SK-N-SH treated with all-trans-retinoic acid at 6 μM for 48 hours (cell line): Measurements from ENCODE around the gene OS9.

ENCODE experiments used
- ATAC-seq: fragments of 200-7000 bp; cut with Tn5 transposase; 3 replicates; pipeline ENCODE4 v1.9.1; 2020; ENCODE audit warnings: mild to moderate bottlenecking, moderate library complexity
- ARNTL ChIP-seq: fragments of 450-650 bp; formaldehyde crosslinking; IDR thresholded peaks from 2 replicates; pipeline ENCODE4 v1.5.0; 2020; ENCODE audit warnings: low read depth, mild to moderate bottlenecking, moderate library complexity, borderline replicate concordance
- BACH2 ChIP-seq: fragments of 250-450 bp; sonication (Bioruptor Pico); IDR thresholded peaks from 2 replicates; pipeline ENCODE4 v1.9.0; 2021; ENCODE audit warnings: mild to moderate bottlenecking, borderline replicate concordance
- CSDC2 ChIP-seq: fragments of 250-450 bp; sonication (Bioruptor Pico); IDR thresholded peaks from 2 replicates; pipeline ENCODE4 v1.5.0; 2020; ENCODE audit warnings: mild to moderate bottlenecking, moderate library complexity
- ESRRG ChIP-seq: fragments of 250-450 bp; sonication (Bioruptor Pico); IDR thresholded peaks from 2 replicates; pipeline ENCODE4 v1.6.1; 2021; ENCODE audit warnings: mild to moderate bottlenecking
- GLIS3 ChIP-seq: fragments of 250-450 bp; sonication (Bioruptor Pico); IDR thresholded peaks from 2 replicates; pipeline ENCODE4 v1.5.0; 2020; ENCODE audit warnings: mild to moderate bottlenecking, moderate library complexity
- ISL1 ChIP-seq: fragments of 250-450 bp; sonication (Bioruptor Pico); IDR thresholded peaks from 2 replicates; pipeline ENCODE4 v2.1.2; 2022; ENCODE audit warnings: mild to moderate bottlenecking, moderate library complexity
- OSR1 ChIP-seq: fragments of 250-450 bp; sonication (Bioruptor Pico); IDR thresholded peaks from 2 replicates; pipeline ENCODE4 v1.8.0; 2022; ENCODE audit warnings: moderate library complexity, mild to moderate bottlenecking, inconsistent platforms
- PPARA ChIP-seq: fragments of 250-450 bp; sonication (Bioruptor Pico); IDR thresholded peaks from 2 replicates; pipeline ENCODE4 v1.5.0; 2020; ENCODE audit warnings: mild to moderate bottlenecking, borderline replicate concordance
- RARB ChIP-seq: fragments of 250-450 bp; sonication (Bioruptor Pico); IDR thresholded peaks from 2 replicates; pipeline ENCODE4 v1.8.0; 2021; ENCODE audit warnings: mild to moderate bottlenecking, moderate library complexity
- SNAI2 ChIP-seq: fragments of 250-450 bp; sonication (Bioruptor Pico); IDR thresholded peaks from 2 replicates; pipeline ENCODE4 v1.5.0; 2020; ENCODE audit warnings: mild to moderate bottlenecking, moderate library complexity
- TCF4 ChIP-seq: fragments of 250-450 bp; sonication (Bioruptor Pico); IDR thresholded peaks from 2 replicates; pipeline ENCODE4 v1.8.0; 2021; ENCODE audit warnings: mild to moderate bottlenecking, moderate library complexity, borderline replicate concordance
- TOX ChIP-seq: fragments of 250-450 bp; sonication (Bioruptor Pico); IDR thresholded peaks from 2 replicates; pipeline ENCODE4 v1.8.0; 2021; ENCODE audit warnings: mild to moderate bottlenecking, moderate library complexity, borderline replicate concordance
- ZC3H10 ChIP-seq: fragments of 250-450 bp; sonication (Bioruptor Pico); IDR thresholded peaks from 2 replicates; pipeline ENCODE4 v1.5.1; 2021; ENCODE audit warnings: mild to moderate bottlenecking, moderate library complexity
- ZFP3 ChIP-seq: fragments of 250-450 bp; sonication (Bioruptor Pico); IDR thresholded peaks from 2 replicates; pipeline ENCODE4 v1.5.0; 2020; ENCODE audit warnings: mild to moderate bottlenecking, moderate library complexity
- ZFP30 ChIP-seq: fragments of 450-650 bp; formaldehyde crosslinking; IDR thresholded peaks from 2 replicates; pipeline ENCODE4 v1.5.0; 2022; ENCODE audit warnings: mild to moderate bottlenecking, moderate library complexity
- ZNF70 ChIP-seq: fragments of 450-650 bp; formaldehyde crosslinking; IDR thresholded peaks from 2 replicates; pipeline ENCODE4 v1.5.0; 2020; ENCODE audit warnings: mild to moderate bottlenecking, moderate library complexity
- ZNF8 ChIP-seq: fragments of 450-650 bp; formaldehyde crosslinking; IDR thresholded peaks from 2 replicates; pipeline ENCODE4 v1.5.0; 2020; ENCODE audit warnings: mild to moderate bottlenecking, moderate library complexity
- TF ChIP-seq, protein P1 (sequence below): fragments of 250-450 bp; sonication (Bioruptor Pico); IDR thresholded peaks from 2 replicates; pipeline ENCODE4 v1.8.0; 2021; ENCODE audit warnings: low read depth, mild to moderate bottlenecking, moderate library complexity, borderline replicate concordance
- TF ChIP-seq, protein P2 (sequence below): fragments of 250-450 bp; sonication (Bioruptor Pico); IDR thresholded peaks from 2 replicates; pipeline ENCODE4 v1.5.1; 2021; ENCODE audit warnings: mild to moderate bottlenecking, moderate library complexity
- TF ChIP-seq, protein P3 (sequence below): fragments of 250-450 bp; sonication (Bioruptor Pico); IDR thresholded peaks from 2 replicates; pipeline ENCODE4 v1.5.0; 2020; ENCODE audit warnings: mild to moderate bottlenecking, moderate library complexity

OS9 gene

DNA sequence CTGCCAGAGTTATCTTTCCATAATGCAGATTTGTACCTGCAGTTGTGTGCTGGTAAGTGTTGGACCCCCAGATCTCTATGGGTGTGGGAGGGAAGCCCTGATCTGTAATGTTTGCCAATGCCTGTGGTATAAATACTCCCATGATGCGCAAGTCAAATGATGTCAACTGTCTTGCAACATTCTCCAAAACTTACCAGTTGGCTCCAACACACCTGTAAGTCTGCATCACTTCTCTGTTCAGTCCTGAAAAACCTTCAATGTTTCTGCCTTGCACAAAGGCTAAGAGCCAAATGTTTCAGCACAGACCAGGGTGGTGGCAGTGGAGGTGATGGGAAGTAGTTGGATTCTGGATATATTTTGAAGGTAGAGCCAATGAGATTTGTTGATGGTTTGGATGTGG is 3.1 kb downstream of the OS9 start (continued):
- TF ChIP-seq ISL1 (no peak), GLIS3 (no peak)

DNA sequence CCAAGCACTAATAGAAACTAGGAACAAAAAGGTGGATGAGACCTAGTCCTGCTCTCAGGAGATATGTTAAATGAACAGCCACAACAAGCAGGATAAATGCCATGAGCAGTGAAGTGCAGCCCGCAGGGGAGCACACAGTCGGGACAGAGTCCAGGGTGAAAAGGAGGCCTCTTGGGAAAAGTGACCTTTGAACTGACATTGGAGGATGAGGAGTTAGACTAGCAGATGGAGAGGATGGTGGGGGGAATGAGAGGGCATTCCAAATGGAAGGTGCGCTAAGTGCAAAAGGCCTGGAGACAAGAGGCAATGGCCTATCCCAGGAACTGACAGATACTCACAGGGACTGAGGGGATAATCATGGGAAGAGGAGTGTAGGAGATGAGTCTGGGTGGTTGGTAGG is 4.5 kb downstream of the OS9 start:
- TF ChIP-seq, protein P1, sequence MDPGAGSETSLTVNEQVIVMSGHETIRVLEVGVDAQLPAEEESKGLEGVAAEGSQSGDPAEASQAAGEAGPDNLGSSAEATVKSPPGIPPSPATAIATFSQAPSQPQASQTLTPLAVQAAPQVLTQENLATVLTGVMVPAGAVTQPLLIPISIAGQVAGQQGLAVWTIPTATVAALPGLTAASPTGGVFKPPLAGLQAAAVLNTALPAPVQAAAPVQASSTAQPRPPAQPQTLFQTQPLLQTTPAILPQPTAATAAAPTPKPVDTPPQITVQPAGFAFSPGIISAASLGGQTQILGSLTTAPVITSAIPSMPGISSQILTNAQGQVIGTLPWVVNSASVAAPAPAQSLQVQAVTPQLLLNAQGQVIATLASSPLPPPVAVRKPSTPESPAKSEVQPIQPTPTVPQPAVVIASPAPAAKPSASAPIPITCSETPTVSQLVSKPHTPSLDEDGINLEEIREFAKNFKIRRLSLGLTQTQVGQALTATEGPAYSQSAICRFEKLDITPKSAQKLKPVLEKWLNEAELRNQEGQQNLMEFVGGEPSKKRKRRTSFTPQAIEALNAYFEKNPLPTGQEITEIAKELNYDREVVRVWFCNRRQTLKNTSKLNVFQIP (CRISPR knock-in tag): no peak
- TF ChIP-seq, protein P2, sequence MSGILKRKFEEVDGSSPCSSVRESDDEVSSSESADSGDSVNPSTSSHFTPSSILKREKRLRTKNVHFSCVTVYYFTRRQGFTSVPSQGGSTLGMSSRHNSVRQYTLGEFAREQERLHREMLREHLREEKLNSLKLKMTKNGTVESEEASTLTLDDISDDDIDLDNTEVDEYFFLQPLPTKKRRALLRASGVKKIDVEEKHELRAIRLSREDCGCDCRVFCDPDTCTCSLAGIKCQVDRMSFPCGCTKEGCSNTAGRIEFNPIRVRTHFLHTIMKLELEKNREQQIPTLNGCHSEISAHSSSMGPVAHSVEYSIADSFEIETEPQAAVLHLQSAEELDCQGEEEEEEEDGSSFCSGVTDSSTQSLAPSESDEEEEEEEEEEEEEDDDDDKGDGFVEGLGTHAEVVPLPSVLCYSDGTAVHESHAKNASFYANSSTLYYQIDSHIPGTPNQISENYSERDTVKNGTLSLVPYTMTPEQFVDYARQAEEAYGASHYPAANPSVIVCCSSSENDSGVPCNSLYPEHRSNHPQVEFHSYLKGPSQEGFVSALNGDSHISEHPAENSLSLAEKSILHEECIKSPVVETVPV (CRISPR knock-in tag): no peak
- TF ChIP-seq ISL1 (no peak), TOX (CRISPR knock-in tag) (no peak), TCF4 (CRISPR knock-in tag) (no peak), ZNF70 (CRISPR knock-in tag) (no peak)
- TF ChIP-seq, all 23 proteins: peak for 0
- no peak for ATAC-seq

DNA sequence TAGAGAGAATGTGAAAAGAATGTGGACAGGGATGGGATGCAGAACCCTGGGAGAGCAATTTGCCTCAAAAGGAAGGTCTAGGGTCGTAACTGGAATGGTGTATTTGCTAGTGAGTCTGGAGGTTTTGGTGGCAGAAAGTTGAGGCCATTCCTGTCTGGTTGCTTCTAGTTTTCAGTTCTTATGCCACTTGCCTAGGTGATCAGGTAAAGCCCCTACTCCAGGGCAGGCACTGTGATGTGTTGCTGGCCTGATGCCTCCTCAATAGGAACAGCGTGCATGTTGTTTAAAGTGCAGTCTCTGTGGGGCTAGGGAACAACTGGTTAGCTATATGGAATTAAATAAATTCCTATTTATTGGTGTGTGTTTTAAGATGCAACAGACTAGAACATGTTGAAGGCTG is 6.4 kb downstream of the OS9 start:
- no peak for ATAC-seq
- TF ChIP-seq SNAI2 (CRISPR knock-in tag) (no peak), PPARA (CRISPR knock-in tag) (no peak), OSR1 (CRISPR knock-in tag) (no peak), GLIS3 (no peak), ISL1 (no peak), ZNF8 (CRISPR knock-in tag) (no peak), ZNF70 (CRISPR knock-in tag) (no peak), ZFP30 (CRISPR knock-in tag) (no peak), RARB (CRISPR knock-in tag) (no peak), ARNTL (CRISPR knock-in tag) (no peak)
- TF ChIP-seq, protein P3, sequence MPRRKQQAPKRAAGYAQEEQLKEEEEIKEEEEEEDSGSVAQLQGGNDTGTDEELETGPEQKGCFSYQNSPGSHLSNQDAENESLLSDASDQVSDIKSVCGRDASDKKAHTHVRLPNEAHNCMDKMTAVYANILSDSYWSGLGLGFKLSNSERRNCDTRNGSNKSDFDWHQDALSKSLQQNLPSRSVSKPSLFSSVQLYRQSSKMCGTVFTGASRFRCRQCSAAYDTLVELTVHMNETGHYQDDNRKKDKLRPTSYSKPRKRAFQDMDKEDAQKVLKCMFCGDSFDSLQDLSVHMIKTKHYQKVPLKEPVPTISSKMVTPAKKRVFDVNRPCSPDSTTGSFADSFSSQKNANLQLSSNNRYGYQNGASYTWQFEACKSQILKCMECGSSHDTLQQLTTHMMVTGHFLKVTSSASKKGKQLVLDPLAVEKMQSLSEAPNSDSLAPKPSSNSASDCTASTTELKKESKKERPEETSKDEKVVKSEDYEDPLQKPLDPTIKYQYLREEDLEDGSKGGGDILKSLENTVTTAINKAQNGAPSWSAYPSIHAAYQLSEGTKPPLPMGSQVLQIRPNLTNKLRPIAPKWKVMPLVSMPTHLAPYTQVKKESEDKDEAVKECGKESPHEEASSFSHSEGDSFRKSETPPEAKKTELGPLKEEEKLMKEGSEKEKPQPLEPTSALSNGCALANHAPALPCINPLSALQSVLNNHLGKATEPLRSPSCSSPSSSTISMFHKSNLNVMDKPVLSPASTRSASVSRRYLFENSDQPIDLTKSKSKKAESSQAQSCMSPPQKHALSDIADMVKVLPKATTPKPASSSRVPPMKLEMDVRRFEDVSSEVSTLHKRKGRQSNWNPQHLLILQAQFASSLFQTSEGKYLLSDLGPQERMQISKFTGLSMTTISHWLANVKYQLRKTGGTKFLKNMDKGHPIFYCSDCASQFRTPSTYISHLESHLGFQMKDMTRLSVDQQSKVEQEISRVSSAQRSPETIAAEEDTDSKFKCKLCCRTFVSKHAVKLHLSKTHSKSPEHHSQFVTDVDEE (CRISPR knock-in tag): no peak

DNA sequence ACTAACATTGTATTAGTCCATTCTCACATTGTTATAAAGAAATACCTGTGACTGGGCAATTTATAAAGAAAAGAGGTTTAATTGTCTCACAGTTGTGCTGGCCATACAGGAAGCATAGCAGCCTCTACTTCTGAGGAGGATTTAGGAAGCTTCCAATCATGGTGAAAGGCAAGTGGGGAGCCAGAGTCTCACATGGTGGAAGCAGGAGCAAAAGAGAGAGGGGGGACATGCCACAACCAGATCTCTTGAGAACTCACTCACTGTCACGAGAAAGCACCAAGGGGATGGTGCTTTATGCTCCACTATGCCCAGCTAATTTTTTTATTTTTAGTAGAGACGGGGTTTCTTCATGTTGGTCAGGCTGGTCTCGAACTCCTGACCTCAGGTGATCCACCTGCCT is 13.3 kb downstream of the OS9 start:
- no peak for ATAC-seq
- TF ChIP-seq OSR1 (CRISPR knock-in tag) (no peak), GLIS3 (no peak), ARNTL (CRISPR knock-in tag) (no peak), CSDC2 (no peak), TOX (CRISPR knock-in tag) (no peak), ZFP3 (no peak), SNAI2 (CRISPR knock-in tag) (no peak), ESRRG (CRISPR knock-in tag) (no peak), ZC3H10 (CRISPR knock-in tag) (no peak), BACH2 (CRISPR knock-in tag) (no peak), ISL1 (no peak), ZNF70 (CRISPR knock-in tag) (no peak), ZNF8 (CRISPR knock-in tag) (no peak), ZFP30 (CRISPR knock-in tag) (no peak), RARB (CRISPR knock-in tag) (no peak)
- TF ChIP-seq, protein P1 (CRISPR knock-in tag): no peak
- TF ChIP-seq, protein P2 (CRISPR knock-in tag): no peak
- TF ChIP-seq, protein P3 (CRISPR knock-in tag): no peak
- TF ChIP-seq, all 23 proteins: peak for 0
